Lower leg skin (tissue), 3 donors: ENCODE measurements around the gene LMAN2.

Experiments used
- CTCF ChIP-seq, 3 donors: fragments of 450-650 bp; IDR thresholded peaks; one replicate each; pipeline ENCODE4 v1.5.1; 2016; ENCODE audit warnings: antibody characterized with exemption in 3 of 3, mild to moderate bottlenecking in 3 of 3, moderate library complexity in 2 of 3
- POLR2A ChIP-seq, 2 donors: fragments of 450-650 bp; IDR thresholded peaks; one replicate each; pipeline ENCODE4 v1.6.1; 2016 to 2017; ENCODE audit warnings: antibody characterized with exemption in 2 of 2, mild to moderate bottlenecking in 1 of 2, moderate library complexity in 1 of 2

- no peak for TF ChIP-seq CTCF (IDR thresholded peaks at IDR 0.05)
- no peak for TF ChIP-seq POLR2A (IDR thresholded peaks at IDR 0.05)
Measured at GRCh38 chr5:177370488-177371119, 19.1 kb upstream of the LMAN2 start.
